Glomerular visceral epithelial cell (primary cell): ENCODE measurements around the gene CMTR2.

Experiments used
- DNase-seq: peaks from one replicate; pipeline ENCODE4 v3.0.0-alpha.2; 2016; ENCODE audit errors: extremely low spot score

The CMTR2 gene

GRCh38 chr16:71276589-71277334 is 12.4 kb downstream of the CMTR2 start:
- no peak for DNase-seq

GRCh38 chr16:71273384-71273783 is 15.8 kb downstream of the CMTR2 start:
- DNase-seq, result no peak

- no peak for DNase-seq
These were observed 24.9 kb downstream of the CMTR2 start for GRCh38 chr16:71264299-71264698.

- no peak for DNase-seq
These were observed 25.6 kb downstream of the CMTR2 start for GRCh38 chr16:71263582-71263981.

- no peak for DNase-seq
These were observed 26.8 kb downstream of the CMTR2 start for GRCh38 chr16:71262391-71262790.

GRCh38 chr16:71260995-71261394 is 28.2 kb downstream of the CMTR2 start:
- no peak for DNase-seq

- no peak for DNase-seq
These were observed 30.1 kb downstream of the CMTR2 start for GRCh38 chr16:71259086-71259485.

GRCh38 chr16:71258372-71258771 is 30.8 kb downstream of the CMTR2 start:
- DNase-seq, result no peak

- DNase-seq, result no peak
These were observed 31.4 kb downstream of the CMTR2 start for GRCh38 chr16:71257768-71258167.

GRCh38 chr16:71255721-71256120 is 33.5 kb downstream of the CMTR2 start:
- DNase-seq, result no peak

GRCh38 chr16:71254832-71255525 is 34.2 kb downstream of the CMTR2 start:
- DNase-seq, result no peak

- DNase-seq, result no peak
These were observed 38.6 kb downstream of the CMTR2 start for GRCh38 chr16:71250461-71251235.

- no peak for DNase-seq
These were observed 39.8 kb downstream of the CMTR2 start for GRCh38 chr16:71249399-71249798.

GRCh38 chr16:71247478-71247877 is 41.7 kb downstream of the CMTR2 start:
- DNase-seq, result no peak

- no peak for DNase-seq
These were observed 42.9 kb downstream of the CMTR2 start for GRCh38 chr16:71246309-71246708.

- DNase-seq, result no peak
These were observed 44.7 kb downstream of the CMTR2 start for GRCh38 chr16:71244521-71244920.

GRCh38 chr16:71242601-71243000 is 46.6 kb downstream of the CMTR2 start:
- no peak for DNase-seq

- DNase-seq, result no peak
These were observed 47.2 kb downstream of the CMTR2 start for GRCh38 chr16:71242036-71242435.
